ENCODE results near the gene CIPC. TPM values are rescaled to one million over a fixed set of nuclear protein-coding genes. Genes with fewer than 3 reads are reported as not detected.

CIPC gene
- total RNA-seq, 1 donor from 2014 or later, result 22.5 TPM

DNA sequence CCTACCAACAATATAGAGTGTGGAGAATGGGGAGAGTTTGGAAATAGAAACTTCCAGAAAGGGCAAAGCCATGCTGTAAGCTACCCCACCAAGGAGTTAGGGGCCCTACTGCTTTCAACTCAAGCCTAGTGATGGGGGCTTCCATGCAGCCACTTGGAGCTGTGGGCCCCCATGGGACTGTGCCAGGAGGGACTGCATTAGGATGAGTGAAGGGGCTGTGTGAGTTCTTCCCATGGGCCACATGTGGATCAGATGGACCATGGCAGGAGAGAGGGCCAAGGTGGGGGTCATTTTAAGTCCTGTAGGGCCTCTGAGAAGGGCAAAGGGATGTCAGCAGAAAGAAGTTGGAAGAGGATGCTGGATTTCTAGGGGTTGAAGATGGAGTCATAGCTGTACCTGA, 23.1 kb upstream of the CIPC start:
- no peak overlapping the region for H3K4me3 Mint-ChIP-seq
- H3K36me3 Mint-ChIP-seq, result no peaks in the 10 kb centered on the region
- Histone ChIP-seq H3K4me1 (peaks cover 23% of the 10 kb centered on the region), H3K36me3 (no peaks in the 10 kb centered on the region), H3K4me3 (no peak overlapping the region), H3K27me3 (no peaks in the 10 kb centered on the region), H4K20me1 (ENCODE audit: low read depth) (no peaks in the 10 kb centered on the region), H3F3A (ENCODE audit: low read depth) (peaks cover 12% of the 10 kb centered on the region), H3K27ac (no peak overlapping the region), H3K9me3 (ENCODE audit: low read depth) (no peaks in the 10 kb centered on the region), H3K79me2 (ENCODE audit: low read depth) (no peaks in the 10 kb centered on the region), H2AFZ (replicated peaks) (no peak overlapping the region), H3K4me2 (no peak overlapping the region), H3K9ac (no peak overlapping the region)
- peaks cover 39% of the 10 kb centered on the region for H3K4me1 Mint-ChIP-seq
- H3K27me3 Mint-ChIP-seq (ENCODE audit: insufficient read depth, low read depth), result peaks cover 4% of the 10 kb centered on the region
- TF ChIP-seq, protein P1, sequence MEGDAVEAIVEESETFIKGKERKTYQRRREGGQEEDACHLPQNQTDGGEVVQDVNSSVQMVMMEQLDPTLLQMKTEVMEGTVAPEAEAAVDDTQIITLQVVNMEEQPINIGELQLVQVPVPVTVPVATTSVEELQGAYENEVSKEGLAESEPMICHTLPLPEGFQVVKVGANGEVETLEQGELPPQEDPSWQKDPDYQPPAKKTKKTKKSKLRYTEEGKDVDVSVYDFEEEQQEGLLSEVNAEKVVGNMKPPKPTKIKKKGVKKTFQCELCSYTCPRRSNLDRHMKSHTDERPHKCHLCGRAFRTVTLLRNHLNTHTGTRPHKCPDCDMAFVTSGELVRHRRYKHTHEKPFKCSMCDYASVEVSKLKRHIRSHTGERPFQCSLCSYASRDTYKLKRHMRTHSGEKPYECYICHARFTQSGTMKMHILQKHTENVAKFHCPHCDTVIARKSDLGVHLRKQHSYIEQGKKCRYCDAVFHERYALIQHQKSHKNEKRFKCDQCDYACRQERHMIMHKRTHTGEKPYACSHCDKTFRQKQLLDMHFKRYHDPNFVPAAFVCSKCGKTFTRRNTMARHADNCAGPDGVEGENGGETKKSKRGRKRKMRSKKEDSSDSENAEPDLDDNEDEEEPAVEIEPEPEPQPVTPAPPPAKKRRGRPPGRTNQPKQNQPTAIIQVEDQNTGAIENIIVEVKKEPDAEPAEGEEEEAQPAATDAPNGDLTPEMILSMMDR (IDR thresholded peaks at IDR 0.05), result no peak
- TF ChIP-seq EZH2phosphoT487 (IDR thresholded peaks at IDR 0.05) (no peak), EZH2 (IDR thresholded peaks at IDR 0.05) (no peak)
- peaks cover 12% of the 10 kb centered on the region for H3K9me3 Mint-ChIP-seq
- no peak for DNase-seq (ENCODE audit: low spot score)
- H3K27ac Mint-ChIP-seq, result no peak overlapping the region

DNA sequence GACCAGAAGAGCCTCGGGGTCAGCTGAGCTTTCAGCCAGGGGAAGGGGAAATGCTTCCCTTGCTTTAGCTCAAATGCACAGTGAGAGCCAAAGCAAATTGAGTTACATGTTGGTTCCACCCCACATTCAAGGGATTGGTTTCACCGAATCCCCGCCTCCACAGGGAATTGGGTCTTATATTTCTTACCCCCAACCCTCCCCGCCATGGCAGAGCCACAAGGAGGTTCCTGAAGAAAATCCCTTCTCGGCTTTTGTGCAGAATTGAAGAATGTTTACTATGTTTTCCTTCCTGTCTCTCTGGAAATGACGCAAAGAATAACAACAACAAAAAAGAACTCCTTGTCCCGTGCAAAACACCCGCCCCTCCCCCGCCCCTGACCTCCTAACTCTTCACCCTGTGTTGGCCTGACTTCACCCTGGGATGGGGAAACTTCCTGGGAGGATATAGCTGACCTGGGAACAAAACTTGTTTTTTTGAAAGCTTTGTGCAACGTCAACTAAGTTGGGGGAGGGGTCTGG, 21.9 kb upstream of the CIPC start:
- peak; percentile 52 for DNase-seq (ENCODE audit: low spot score)
- Histone ChIP-seq H3K9ac (no peak overlapping the region), H2AFZ (replicated peaks) (peak overlapping the region; percentile 86), H3K9me3 (ENCODE audit: low read depth) (no peaks in the 10 kb centered on the region), H3K27me3 (no peaks in the 10 kb centered on the region), H3K4me1 (peaks cover 19% of the 10 kb centered on the region), H3K27ac (peak overlapping the region; percentile 68), H4K20me1 (ENCODE audit: low read depth) (no peaks in the 10 kb centered on the region), H3F3A (ENCODE audit: low read depth) (peaks cover 12% of the 10 kb centered on the region), H3K4me3 (peak overlapping the region; percentile 14), H3K36me3 (no peaks in the 10 kb centered on the region), H3K4me2 (peak overlapping the region; percentile 70), H3K79me2 (ENCODE audit: low read depth) (no peaks in the 10 kb centered on the region)
- Mint-ChIP-seq H3K4me3 (peak overlapping the region; percentile 77), H3K4me1 (peaks cover 30% of the 10 kb centered on the region), H3K27me3 (ENCODE audit: insufficient read depth, low read depth) (peaks cover 4% of the 10 kb centered on the region), H3K9me3 (peaks cover 19% of the 10 kb centered on the region), H3K36me3 (peaks cover 2% of the 10 kb centered on the region), H3K27ac (peak overlapping the region; percentile 97)
- TF ChIP-seq EZH2 (IDR thresholded peaks at IDR 0.05) (no peak), EZH2phosphoT487 (IDR thresholded peaks at IDR 0.05) (no peak)
- TF ChIP-seq, protein P1 (IDR thresholded peaks at IDR 0.05), result no peak

DNA sequence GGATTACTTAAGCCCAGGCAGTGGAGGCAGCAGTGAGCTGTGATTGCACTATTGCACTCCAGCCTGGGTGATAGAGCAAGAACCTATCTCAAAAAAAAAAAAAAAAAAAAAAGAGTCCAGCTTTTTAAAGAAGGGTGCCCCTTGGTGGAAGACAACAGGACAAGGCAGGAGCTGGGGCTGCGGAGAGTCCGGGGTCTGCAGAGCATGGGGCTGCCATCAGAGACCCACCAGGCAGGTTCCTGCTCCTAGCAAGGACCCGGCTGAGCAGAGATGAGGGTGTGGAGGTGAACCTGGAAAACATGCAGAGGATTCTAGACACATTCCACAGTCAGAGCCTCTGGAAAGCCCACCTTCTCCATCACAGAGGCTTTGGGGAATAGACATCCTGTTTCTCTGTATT, 21.0 kb upstream of the CIPC start:
- no peak for DNase-seq (ENCODE audit: low spot score)
- H2AFZ ChIP-seq (replicated peaks), result peak overlapping the region; percentile 86
- H3K4me3 ChIP-seq, result no peak overlapping the region
- H4K20me1 ChIP-seq (ENCODE audit: low read depth), result no peaks in the 10 kb centered on the region
- no peaks in the 10 kb centered on the region for H3K36me3 ChIP-seq
- H3F3A ChIP-seq (ENCODE audit: low read depth), result peaks cover 12% of the 10 kb centered on the region
- Mint-ChIP-seq H3K4me1 (peaks cover 25% of the 10 kb centered on the region), H3K27ac (peak overlapping the region; percentile 69), H3K4me3 (no peak overlapping the region), H3K36me3 (peaks cover 2% of the 10 kb centered on the region), H3K27me3 (ENCODE audit: insufficient read depth, low read depth) (peaks cover 4% of the 10 kb centered on the region), H3K9me3 (peaks cover 21% of the 10 kb centered on the region)
- H3K4me1 ChIP-seq, result peaks cover 19% of the 10 kb centered on the region
- H3K27ac ChIP-seq, result no peak overlapping the region
- H3K9me3 ChIP-seq (ENCODE audit: low read depth), result no peaks in the 10 kb centered on the region
- no peak overlapping the region for H3K9ac ChIP-seq
- no peak for TF ChIP-seq EZH2 (IDR thresholded peaks at IDR 0.05)
- TF ChIP-seq EZH2phosphoT487 (IDR thresholded peaks at IDR 0.05), result no peak
- TF ChIP-seq, protein P1 (IDR thresholded peaks at IDR 0.05), result no peak
- peak overlapping the region; percentile 70 for H3K4me2 ChIP-seq
- H3K27me3 ChIP-seq, result no peaks in the 10 kb centered on the region
- no peaks in the 10 kb centered on the region for H3K79me2 ChIP-seq (ENCODE audit: low read depth)

Measured in neural progenitor cell (in vitro differentiated cells).